ENCODE measurements around the gene SLC6A5.
A peak's percentile ranks its signal among the peaks of the same experiment; 100 is the strongest.
"Not testable (repeated sequence)": the region's sequence is repeated elsewhere in the genome, so short reads cannot be mapped to it uniquely, and the experiment has no call there.

SLC6A5 gene

GRCh38 chr11:20566591-20567434 lies 32.6 kb upstream of the SLC6A5 start:
- Histone ChIP-seq H3K4me1 (ENCODE audit: control insufficient read depth, insufficient read depth, low read length, poor library complexity, severe bottlenecking) (no peaks in the 10 kb centered on the region), H3K9me3 (ENCODE audit: control insufficient read depth, low read length) (no peaks in the 10 kb centered on the region), H3K4me3 (ENCODE audit: extremely low read depth, insufficient read depth, low read length, poor library complexity, severe bottlenecking) (no peak overlapping the region), H3K27ac (ENCODE audit: low read depth, low read length, severe bottlenecking) (no peak overlapping the region), H3K36me3 (ENCODE audit: control insufficient read depth, insufficient read depth, low read length) (no peaks in the 10 kb centered on the region)
- 83 to 93% methylated on average over 2 of the region's 5 CpGs for WGBS, 2 experiments (ENCODE audit: insufficient coverage in 2 of 2)

GRCh38 chr11:20579725-20580124 lies 19.7 kb upstream of the SLC6A5 start:
- not testable (repeated sequence) for H3K36me3 ChIP-seq (ENCODE audit: control insufficient read depth, insufficient read depth, low read length); H3K9me3 ChIP-seq (ENCODE audit: control insufficient read depth, low read length); H3K27ac ChIP-seq (ENCODE audit: low read depth, low read length, severe bottlenecking); H3K4me1 ChIP-seq (ENCODE audit: control insufficient read depth, insufficient read depth, low read length, poor library complexity, severe bottlenecking); H3K4me3 ChIP-seq (ENCODE audit: extremely low read depth, insufficient read depth, low read length, poor library complexity, severe bottlenecking)
- 87 to 97% methylated on average over 3 of the region's 4 CpGs for WGBS, 2 experiments (ENCODE audit: insufficient coverage in 2 of 2)

GRCh38 chr11:20583201-20583600 lies 16.2 kb upstream of the SLC6A5 start:
- no peaks in the 10 kb centered on the region for H3K4me1 ChIP-seq (ENCODE audit: control insufficient read depth, insufficient read depth, low read length, poor library complexity, severe bottlenecking)
- WGBS, 2 experiments (ENCODE audit: insufficient coverage in 2 of 2), result 40 to 56% methylated on average over 2 to 3 of the region's 5 CpGs

GRCh38 chr11:20584093-20584774 lies 15.2 kb upstream of the SLC6A5 start:
- H3K36me3 ChIP-seq (ENCODE audit: control insufficient read depth, insufficient read depth, low read length), result no peaks in the 10 kb centered on the region
- H3K4me1 ChIP-seq (ENCODE audit: control insufficient read depth, insufficient read depth, low read length, poor library complexity, severe bottlenecking), result no peaks in the 10 kb centered on the region
- H3K27ac ChIP-seq (ENCODE audit: low read depth, low read length, severe bottlenecking), result no peak overlapping the region
- no peaks in the 10 kb centered on the region for H3K9me3 ChIP-seq (ENCODE audit: control insufficient read depth, low read length)
- no peak overlapping the region for H3K4me3 ChIP-seq (ENCODE audit: extremely low read depth, insufficient read depth, low read length, poor library complexity, severe bottlenecking)
- 80 to 81% methylated on average over 3 to 4 of the region's 4 CpGs for WGBS, 2 experiments (ENCODE audit: insufficient coverage in 2 of 2)

More at GRCh38 chr11:20583201-20583600, 16.2 kb upstream of the SLC6A5 start:
- Histone ChIP-seq H3K9me3 (ENCODE audit: control insufficient read depth, low read length) (no peaks in the 10 kb centered on the region), H3K27ac (ENCODE audit: low read depth, low read length, severe bottlenecking) (no peak overlapping the region), H3K4me3 (ENCODE audit: extremely low read depth, insufficient read depth, low read length, poor library complexity, severe bottlenecking) (no peak overlapping the region), H3K36me3 (ENCODE audit: control insufficient read depth, insufficient read depth, low read length) (no peaks in the 10 kb centered on the region)

GRCh38 chr11:20589796-20590195 lies 9.6 kb upstream of the SLC6A5 start:
- Histone ChIP-seq H3K4me3 (ENCODE audit: extremely low read depth, insufficient read depth, low read length, poor library complexity, severe bottlenecking) (no peak overlapping the region), H3K36me3 (ENCODE audit: control insufficient read depth, insufficient read depth, low read length) (no peaks in the 10 kb centered on the region), H3K4me1 (ENCODE audit: control insufficient read depth, insufficient read depth, low read length, poor library complexity, severe bottlenecking) (no peaks in the 10 kb centered on the region), H3K27ac (ENCODE audit: low read depth, low read length, severe bottlenecking) (no peak overlapping the region), H3K9me3 (ENCODE audit: control insufficient read depth, low read length) (no peaks in the 10 kb centered on the region)
- 68 to 73% methylated on average over 4 to 6 of the region's 6 CpGs for WGBS, 2 experiments (ENCODE audit: insufficient coverage in 2 of 2)

GRCh38 chr11:20590381-20590780 lies 9.0 kb upstream of the SLC6A5 start:
- no peak overlapping the region for H3K27ac ChIP-seq (ENCODE audit: low read depth, low read length, severe bottlenecking)
- 80 to 100% methylated on average over 1 of the region's 3 CpGs for WGBS, 2 experiments (ENCODE audit: insufficient coverage in 2 of 2)
- no peaks in the 10 kb centered on the region for H3K9me3 ChIP-seq (ENCODE audit: control insufficient read depth, low read length)
- H3K36me3 ChIP-seq (ENCODE audit: control insufficient read depth, insufficient read depth, low read length), result no peaks in the 10 kb centered on the region
- H3K4me3 ChIP-seq (ENCODE audit: extremely low read depth, insufficient read depth, low read length, poor library complexity, severe bottlenecking), result no peak overlapping the region
- no peaks in the 10 kb centered on the region for H3K4me1 ChIP-seq (ENCODE audit: control insufficient read depth, insufficient read depth, low read length, poor library complexity, severe bottlenecking)

GRCh38 chr11:20592741-20593140 lies 6.7 kb upstream of the SLC6A5 start:
- Histone ChIP-seq H3K9me3 (ENCODE audit: control insufficient read depth, low read length) (no peaks in the 10 kb centered on the region), H3K27ac (ENCODE audit: low read depth, low read length, severe bottlenecking) (no peak overlapping the region), H3K36me3 (ENCODE audit: control insufficient read depth, insufficient read depth, low read length) (no peaks in the 10 kb centered on the region), H3K4me1 (ENCODE audit: control insufficient read depth, insufficient read depth, low read length, poor library complexity, severe bottlenecking) (peaks cover 3% of the 10 kb centered on the region), H3K4me3 (ENCODE audit: extremely low read depth, insufficient read depth, low read length, poor library complexity, severe bottlenecking) (no peak overlapping the region)
- 75 to 80% methylated on average over 1 of the region's 2 CpGs for WGBS, 2 experiments (ENCODE audit: insufficient coverage in 2 of 2)

GRCh38 chr11:20594274-20595061 lies 4.9 kb upstream of the SLC6A5 start:
- Histone ChIP-seq H3K4me1 (ENCODE audit: control insufficient read depth, insufficient read depth, low read length, poor library complexity, severe bottlenecking) (peaks cover 3% of the 10 kb centered on the region), H3K4me3 (ENCODE audit: extremely low read depth, insufficient read depth, low read length, poor library complexity, severe bottlenecking) (no peak overlapping the region)
- WGBS, 2 experiments (ENCODE audit: insufficient coverage in 2 of 2), result 85 to 89% methylated on average over 2 of the region's 8 CpGs

GRCh38 chr11:20595101-20595500 lies 4.3 kb upstream of the SLC6A5 start:
- WGBS, 2 experiments (ENCODE audit: insufficient coverage in 2 of 2), result 94 to 100% methylated on average over 2 of the region's 5 CpGs
- no peaks in the 10 kb centered on the region for H3K9me3 ChIP-seq (ENCODE audit: control insufficient read depth, low read length)
- no peak overlapping the region for H3K27ac ChIP-seq (ENCODE audit: low read depth, low read length, severe bottlenecking)
- no peaks in the 10 kb centered on the region for H3K36me3 ChIP-seq (ENCODE audit: control insufficient read depth, insufficient read depth, low read length)
- peaks cover 3% of the 10 kb centered on the region for H3K4me1 ChIP-seq (ENCODE audit: control insufficient read depth, insufficient read depth, low read length, poor library complexity, severe bottlenecking)
- no peak overlapping the region for H3K4me3 ChIP-seq (ENCODE audit: extremely low read depth, insufficient read depth, low read length, poor library complexity, severe bottlenecking)

More at GRCh38 chr11:20594274-20595061, 4.9 kb upstream of the SLC6A5 start:
- no peaks in the 10 kb centered on the region for H3K36me3 ChIP-seq (ENCODE audit: control insufficient read depth, insufficient read depth, low read length)
- no peaks in the 10 kb centered on the region for H3K9me3 ChIP-seq (ENCODE audit: control insufficient read depth, low read length)
- no peak overlapping the region for H3K27ac ChIP-seq (ENCODE audit: low read depth, low read length, severe bottlenecking)

GRCh38 chr11:20596205-20597153 lies 2.9 kb upstream of the SLC6A5 start:
- WGBS, 2 experiments (ENCODE audit: insufficient coverage in 2 of 2), result 25 to 30% methylated on average over 35 to 37 of the region's 57 CpGs
- Histone ChIP-seq H3K4me3 (ENCODE audit: extremely low read depth, insufficient read depth, low read length, poor library complexity, severe bottlenecking) (peak overlapping the region; percentile 21), H3K9me3 (ENCODE audit: control insufficient read depth, low read length) (no peaks in the 10 kb centered on the region)

More at GRCh38 chr11:20596205-20597153, 2.9 kb upstream of the SLC6A5 start:
- Histone ChIP-seq H3K4me1 (ENCODE audit: control insufficient read depth, insufficient read depth, low read length, poor library complexity, severe bottlenecking) (peaks cover 3% of the 10 kb centered on the region), H3K36me3 (ENCODE audit: control insufficient read depth, insufficient read depth, low read length) (no peaks in the 10 kb centered on the region), H3K27ac (ENCODE audit: low read depth, low read length, severe bottlenecking) (no peak overlapping the region)
